B cell (primary cell): ENCODE data around the gene HOXB8. TPM values are rescaled to one million over a fixed set of nuclear protein-coding genes. Genes with fewer than 3 reads are reported as not detected.
A peak's percentile ranks its signal among the peaks of the same experiment; 100 is the strongest.

Experiments used
- ATAC-seq: fragments of 200-7000 bp; cut with Tn5 transposase; one replicate; pipeline ENCODE4 v1.10.0; 2021; ENCODE audit warnings: low read depth, mild to moderate bottlenecking, moderate number of reproducible peaks, moderate library complexity
- CTCF ChIA-PET: fragments of 350-600 bp; sonication (Branson Sonifier 250); formaldehyde crosslinking; loops from one replicate; lab custom pipeline; 2021; ENCODE audit warnings: antibody characterized with exemption, inconsistent platforms; lab: Charles Lee
- POLR2A ChIA-PET: fragments of 350-600 bp; sonication (Branson Sonifier 250); formaldehyde crosslinking; loops from one replicate; lab custom pipeline; 2021; ENCODE audit warnings: antibody characterized with exemption; lab: Charles Lee
- DNase-seq: peaks from one replicate; pipeline ENCODE4 v3.0.0; 2013
- H2AFZ ChIP-seq: 2 replicates; pipeline ENCODE4 v1.6.1; 2012; ENCODE audit warnings: mild to moderate bottlenecking, low read depth, low read length; ENCODE audit not compliant: insufficient read depth, poor library complexity, severe bottlenecking
- H3K27ac ChIP-seq, 2 donors: 1 replicate in 1 of 2; 2 replicates in 1 of 2; pipeline ENCODE4 v1.5.1; 2012 to 2013; ENCODE audit warnings: low read length in 2 of 2, mild to moderate bottlenecking in 2 of 2, moderate library complexity in 1 of 2
- H3K27me3 ChIP-seq, 4 experiments: fragments of 200-600 bp in 1 of 4; sonication (generic) in 1 of 4; replicated peaks in 1 of 4; 1 replicate in 2 of 4; 2 replicates in 2 of 4; pipeline versions ENCODE4 v1.6.1 to v1.7.0; 2013 to 2016; ENCODE audit warnings: low read length in 3 of 4, mild to moderate bottlenecking in 2 of 4, mixed read lengths in 1 of 4, moderate library complexity in 1 of 4; ENCODE audit not compliant: insufficient read depth in 4 of 4, control insufficient read depth in 3 of 4; ENCODE audit errors: control extremely low read depth in 1 of 4
- H3K36me3 ChIP-seq, 2 experiments: replicated peaks in 1 of 2; 1 replicate in 1 of 2; 2 replicates in 1 of 2; pipeline versions ENCODE4 v1.6.1 to v1.7.1; 2013; ENCODE audit warnings: low read length in 1 of 2; ENCODE audit not compliant: insufficient read depth in 2 of 2, control insufficient read depth in 1 of 2; ENCODE audit errors: control extremely low read depth in 1 of 2, extremely low read depth in 1 of 2
- H3K4me1 ChIP-seq, 2 donors: fragments of 200-600 bp in 1 of 2; sonication (generic) in 1 of 2; 1 replicate in 1 of 2; 2 replicates in 1 of 2; pipeline versions ENCODE4 v1.5.1 to v1.6.1; 2013 to 2017; ENCODE audit warnings: low read length in 2 of 2; ENCODE audit not compliant: control insufficient read depth in 2 of 2, insufficient read depth in 2 of 2
- H3K4me2 ChIP-seq: replicated peaks from 2 replicates; pipeline ENCODE3; 2012; ENCODE audit warnings: mild to moderate bottlenecking, low read depth, low read length; ENCODE audit not compliant: poor library complexity, severe bottlenecking
- H3K4me3 ChIP-seq, 5 experiments: fragments of 200-600 bp in 1 of 5; sonication (generic) in 1 of 5; 1 replicate in 3 of 5; 2 replicates in 2 of 5; pipeline versions ENCODE4 v1.5.1 to v1.7.0; 2011 to 2016; ENCODE audit warnings: low read length in 4 of 5, mild to moderate bottlenecking in 4 of 5, low read depth in 2 of 5, control low read depth in 1 of 5, moderate library complexity in 1 of 5; ENCODE audit not compliant: insufficient read depth in 1 of 5; ENCODE audit errors: control extremely low read depth in 1 of 5, extremely low read depth in 1 of 5
- H3K79me2 ChIP-seq: fragments of 200-600 bp; sonication (generic); one replicate; pipeline ENCODE4 v1.6.0; 2016; ENCODE audit warnings: low read length; ENCODE audit not compliant: control insufficient read depth, insufficient read depth
- H3K9ac ChIP-seq: fragments of 200-600 bp; sonication (generic); 2 replicates; pipeline ENCODE4 v1.6.1; 2017; ENCODE audit warnings: mild to moderate bottlenecking, low read length, moderate library complexity
- H3K9me3 ChIP-seq, 3 donors: one replicate each; pipeline versions ENCODE4 v1.6.1 to v1.7.1; 2013; ENCODE audit warnings: low read length in 2 of 3; ENCODE audit not compliant: control insufficient read depth in 2 of 3, insufficient read depth in 1 of 3; ENCODE audit errors: control extremely low read depth in 1 of 3
- H4K20me1 ChIP-seq: 2 replicates; pipeline ENCODE4 v1.6.0; 2012; ENCODE audit warnings: mild to moderate bottlenecking, low read length; ENCODE audit not compliant: insufficient read depth, control insufficient read depth, poor library complexity, severe bottlenecking
- H3K27ac Mint-ChIP-seq: one replicate; pipeline ENCODE4 v1.8.0; 2021; ENCODE audit warnings: mixed read lengths
- H3K27me3 Mint-ChIP-seq: one replicate; pipeline ENCODE4 v1.8.0; 2021; ENCODE audit warnings: mixed read lengths
- H3K4me1 Mint-ChIP-seq: one replicate; pipeline ENCODE4 v1.8.0; 2021; ENCODE audit warnings: mixed read lengths
- H3K4me3 Mint-ChIP-seq: one replicate; pipeline ENCODE4 v1.8.0; 2021; ENCODE audit warnings: mixed read lengths
- H3K9me3 Mint-ChIP-seq: one replicate; pipeline ENCODE4 v1.8.0; 2022; ENCODE audit warnings: mixed read lengths; ENCODE audit not compliant: insufficient read depth
- EZH2 ChIP-seq: IDR thresholded peaks from 2 replicates; pipeline ENCODE4 v1.6.1; 2012; ENCODE audit warnings: borderline replicate concordance, low read depth, mild to moderate bottlenecking, moderate library complexity, low read length; ENCODE audit not compliant: insufficient read depth, poor library complexity, severe bottlenecking
- WGBS: methylation state at CpG from one replicate; pipeline ENCODE4 v1.1.5; 2013; ENCODE audit warnings: missing lambda C conversion rate; ENCODE audit not compliant: insufficient coverage; 5-methylcytosine and 5-hydroxymethylcytosine counted together
- intact Hi-C: fragments of 100-400 bp; cut with micrococcal nuclease; formaldehyde crosslinking; loops from one replicate; pipeline ENCODE4 v1.10.0; 2022
- polyA plus RNA-seq: library from polyadenylated mRNA; depleted of rRNA; stranded (reverse); fragments of >200 nt; gene quantifications from 2 replicates; pipeline ENCODE4 v1.2.3, GENCODE V29; 2012
- total RNA-seq, 2 donors: library from RNA; stranded (reverse); fragments of 120-200 nt in 1 of 2; gene quantifications; 1 replicate in 1 of 2; 2 replicates in 1 of 2; pipeline versions ENCODE4 v1.2.3 to v1.2.4, GENCODE V29; 2013 to 2022
- TF ChIP-seq, protein P1 (sequence below): fragments of 200-600 bp; IDR thresholded peaks from one replicate; pipeline ENCODE4 v1.8.0; 2022; ENCODE audit warnings: antibody characterized with exemption, mild to moderate bottlenecking

The HOXB8 gene
- total and polyA plus RNA-seq, 2 donors (not counting 1 experiment from before 2014, with no cell fraction given): not detected

- Histone ChIP-seq H3K4me2 (peak within 1 kb of the TSS; percentile 53), H3K4me1 (peaks cover 52 to 61% of the 10 kb centered on the region in 2 donors), H3K9ac (peak within 1 kb of the TSS; percentile 1), H3K9me3 (peaks cover 0 to 11% (median 0%) of the 10 kb centered on the region in 3 donors), H2AFZ (no peak within 1 kb of the TSS), H4K20me1 (peaks cover 4% of the 10 kb centered on the region), H3K27ac (no peak within 1 kb of the TSS), H3K4me3 (peak within 1 kb of the TSS in 2 of 5 experiments; percentile 15 to 17), H3K36me3 (no peaks in the 10 kb centered on the region), H3K27me3 (peaks cover 0 to 99% (median 83%) of the 10 kb centered on the region in 4 experiments), H3K79me2 (no peaks in the 10 kb centered on the region)
- intact Hi-C loops: no loop called here
- no peaks in the 10 kb centered on the region for H3K9me3 Mint-ChIP-seq
- DNase-seq: peak; percentile 48
- H3K4me1 Mint-ChIP-seq: peaks cover 47% of the 10 kb centered on the region
- 19% methylated on average over 5 of the region's 23 CpGs for WGBS
- TF ChIP-seq, protein P1, sequence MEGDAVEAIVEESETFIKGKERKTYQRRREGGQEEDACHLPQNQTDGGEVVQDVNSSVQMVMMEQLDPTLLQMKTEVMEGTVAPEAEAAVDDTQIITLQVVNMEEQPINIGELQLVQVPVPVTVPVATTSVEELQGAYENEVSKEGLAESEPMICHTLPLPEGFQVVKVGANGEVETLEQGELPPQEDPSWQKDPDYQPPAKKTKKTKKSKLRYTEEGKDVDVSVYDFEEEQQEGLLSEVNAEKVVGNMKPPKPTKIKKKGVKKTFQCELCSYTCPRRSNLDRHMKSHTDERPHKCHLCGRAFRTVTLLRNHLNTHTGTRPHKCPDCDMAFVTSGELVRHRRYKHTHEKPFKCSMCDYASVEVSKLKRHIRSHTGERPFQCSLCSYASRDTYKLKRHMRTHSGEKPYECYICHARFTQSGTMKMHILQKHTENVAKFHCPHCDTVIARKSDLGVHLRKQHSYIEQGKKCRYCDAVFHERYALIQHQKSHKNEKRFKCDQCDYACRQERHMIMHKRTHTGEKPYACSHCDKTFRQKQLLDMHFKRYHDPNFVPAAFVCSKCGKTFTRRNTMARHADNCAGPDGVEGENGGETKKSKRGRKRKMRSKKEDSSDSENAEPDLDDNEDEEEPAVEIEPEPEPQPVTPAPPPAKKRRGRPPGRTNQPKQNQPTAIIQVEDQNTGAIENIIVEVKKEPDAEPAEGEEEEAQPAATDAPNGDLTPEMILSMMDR: no peak
- TF ChIP-seq EZH2: peak; percentile 57
- peaks cover 91% of the 10 kb centered on the region for H3K27me3 Mint-ChIP-seq
- ChIA-PET POLR2A (no interaction called here), CTCF (interaction anchor here (0.6 to 2.2 kb wide), 7 partner anchors 9 to 282 kb away, joined by 3 to 6 read pairs (median 4); no protein-coding TSS in a partner anchor)
- ATAC-seq: no peak
- H3K4me3 Mint-ChIP-seq: peak within 1 kb of the TSS; percentile 58
- peak within 1 kb of the TSS; percentile 32 for H3K27ac Mint-ChIP-seq
These were observed 25.1 kb downstream of the HOXB8 start, which contains the start of gene HOXB3 for GRCh38 chr17:48589831-48590606. TSS of gene HOXB3 (minus strand) at chr17:48590241. CDS start at chr17:48552474, 37,767 bp downstream.
